ENCODE measurements around the gene USP40.

DNA sequence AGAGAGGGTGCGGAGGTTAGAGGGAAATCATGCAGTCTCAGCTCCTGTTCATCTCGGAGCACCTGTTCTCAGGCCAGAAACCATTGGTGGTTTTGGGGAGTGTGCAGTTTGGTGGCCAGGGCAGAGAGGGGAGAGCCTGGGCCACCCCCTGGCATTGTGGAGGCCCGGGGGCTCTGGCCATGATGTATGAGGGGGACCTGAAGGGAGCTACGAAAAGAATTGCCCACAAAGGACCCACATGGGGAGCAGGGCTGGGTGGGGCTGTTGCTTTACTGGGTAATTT is 124.6 kb downstream of the USP40 start:
- TF ChIP-seq, protein P1, sequence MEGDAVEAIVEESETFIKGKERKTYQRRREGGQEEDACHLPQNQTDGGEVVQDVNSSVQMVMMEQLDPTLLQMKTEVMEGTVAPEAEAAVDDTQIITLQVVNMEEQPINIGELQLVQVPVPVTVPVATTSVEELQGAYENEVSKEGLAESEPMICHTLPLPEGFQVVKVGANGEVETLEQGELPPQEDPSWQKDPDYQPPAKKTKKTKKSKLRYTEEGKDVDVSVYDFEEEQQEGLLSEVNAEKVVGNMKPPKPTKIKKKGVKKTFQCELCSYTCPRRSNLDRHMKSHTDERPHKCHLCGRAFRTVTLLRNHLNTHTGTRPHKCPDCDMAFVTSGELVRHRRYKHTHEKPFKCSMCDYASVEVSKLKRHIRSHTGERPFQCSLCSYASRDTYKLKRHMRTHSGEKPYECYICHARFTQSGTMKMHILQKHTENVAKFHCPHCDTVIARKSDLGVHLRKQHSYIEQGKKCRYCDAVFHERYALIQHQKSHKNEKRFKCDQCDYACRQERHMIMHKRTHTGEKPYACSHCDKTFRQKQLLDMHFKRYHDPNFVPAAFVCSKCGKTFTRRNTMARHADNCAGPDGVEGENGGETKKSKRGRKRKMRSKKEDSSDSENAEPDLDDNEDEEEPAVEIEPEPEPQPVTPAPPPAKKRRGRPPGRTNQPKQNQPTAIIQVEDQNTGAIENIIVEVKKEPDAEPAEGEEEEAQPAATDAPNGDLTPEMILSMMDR (IDR thresholded peaks at IDR 0.05): no peak
- TF ChIP-seq CHD2 (IDR thresholded peaks at IDR 0.05; ENCODE audit: low read length, partially characterized antibody) (no peak), RFX5 (IDR thresholded peaks at IDR 0.05) (no peak), KDM1A (IDR thresholded peaks at IDR 0.05; ENCODE audit: low read depth) (no peak), HEYL (CRISPR knock-in tag; IDR thresholded peaks at IDR 0.05) (no peak), RAD21 (conservative IDR thresholded peaks at IDR 0.05 in 1 of 2, IDR thresholded peaks at IDR 0.05 in 1 of 2) (no peak), POLR2AphosphoS2 (conservative IDR thresholded peaks at IDR 0.05; ENCODE audit: low read length) (no peak), ESRRA (IDR thresholded peaks at IDR 0.05; ENCODE audit: borderline replicate concordance, low read length) (no peak)
- TF ChIP-seq, protein P2, sequence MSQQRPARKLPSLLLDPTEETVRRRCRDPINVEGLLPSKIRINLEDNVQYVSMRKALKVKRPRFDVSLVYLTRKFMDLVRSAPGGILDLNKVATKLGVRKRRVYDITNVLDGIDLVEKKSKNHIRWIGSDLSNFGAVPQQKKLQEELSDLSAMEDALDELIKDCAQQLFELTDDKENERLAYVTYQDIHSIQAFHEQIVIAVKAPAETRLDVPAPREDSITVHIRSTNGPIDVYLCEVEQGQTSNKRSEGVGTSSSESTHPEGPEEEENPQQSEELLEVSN (IDR thresholded peaks at IDR 0.05; ENCODE audit: borderline replicate concordance, low read depth): no peak
- TF ChIP-seq, protein P3, sequence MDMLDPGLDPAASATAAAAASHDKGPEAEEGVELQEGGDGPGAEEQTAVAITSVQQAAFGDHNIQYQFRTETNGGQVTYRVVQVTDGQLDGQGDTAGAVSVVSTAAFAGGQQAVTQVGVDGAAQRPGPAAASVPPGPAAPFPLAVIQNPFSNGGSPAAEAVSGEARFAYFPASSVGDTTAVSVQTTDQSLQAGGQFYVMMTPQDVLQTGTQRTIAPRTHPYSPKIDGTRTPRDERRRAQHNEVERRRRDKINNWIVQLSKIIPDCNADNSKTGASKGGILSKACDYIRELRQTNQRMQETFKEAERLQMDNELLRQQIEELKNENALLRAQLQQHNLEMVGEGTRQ (IDR thresholded peaks at IDR 0.05): no peak
